CD4-positive, alpha-beta T cell treated with Interferon alpha-2 for 1 hour (primary cell): Measurements from ENCODE around the gene MOGAT2.

Experiments used
- DNase-seq, 2 donors: peaks; one replicate each; pipeline ENCODE4 v3.0.0-alpha.2; 2020 to 2022

The MOGAT2 gene

GRCh38 chr11:75781831-75782230 lies 64.2 kb downstream of the MOGAT2 start:
- no peak for DNase-seq
